Activated effector memory CD4-positive, alpha-beta T cell treated with Interleukin-2 at 50 U/mL for 16 hours (primary cell): Measurements from ENCODE around the gene NPDC1.

ENCODE experiments used
- DNase-seq: peaks from one replicate; pipeline ENCODE4 v3.0.0-alpha.2; 2020

NPDC1 gene

DNA sequence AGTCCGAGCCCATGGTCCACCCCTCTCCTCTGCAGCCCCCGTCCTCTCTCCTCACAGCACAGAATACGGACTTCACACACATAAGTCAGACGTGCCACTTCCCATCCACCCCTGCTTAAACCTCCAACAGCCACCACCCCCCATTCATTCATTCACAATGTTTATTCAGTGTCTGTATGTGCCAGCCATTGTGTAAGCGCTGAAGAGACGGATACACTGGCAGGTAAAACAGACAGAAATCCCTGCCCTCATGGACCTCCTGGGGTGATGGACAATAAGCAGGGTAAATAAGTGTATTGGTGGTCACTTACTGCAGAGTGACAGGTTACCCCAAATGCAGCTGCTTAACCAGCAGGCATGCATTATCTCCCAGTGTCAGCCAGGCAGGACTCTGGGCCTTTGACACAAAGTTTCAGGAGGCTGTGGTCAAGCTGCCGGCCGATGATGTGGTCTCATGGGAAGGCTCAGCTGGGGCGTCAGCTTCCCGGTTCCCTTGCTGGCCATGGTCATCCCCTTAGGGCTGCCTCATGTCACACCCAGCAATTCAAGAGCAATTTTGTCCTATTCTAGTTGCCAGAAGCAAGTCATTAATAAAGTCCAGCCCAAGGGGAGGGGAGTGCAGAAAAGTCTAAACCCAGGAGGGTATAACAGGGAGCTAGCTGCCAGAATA, 55.6 kb downstream of the NPDC1 start:
- DNase-seq, result no peak
